C4-2B (cell line): ENCODE measurements around the gene OR8B8.

Experiments
- CTCF ChIP-seq: fragments of 450-650 bp; conservative IDR thresholded peaks from 2 replicates; pipeline ENCODE4 v1.5.1; 2017; ENCODE audit warnings: mild to moderate bottlenecking
- ZFX ChIP-seq: fragments of 450-650 bp; IDR thresholded peaks from 2 replicates; pipeline ENCODE4 v1.6.1; 2017

GRCh38 chr11:124482362-124483147 lies 37.1 kb upstream of the OR8B8 start:
- no peak for TF ChIP-seq CTCF
- TF ChIP-seq ZFX, result no peak
